HepG2 (cell line): ENCODE results near the gene DYSF. TPM values are rescaled to one million over a fixed set of nuclear protein-coding genes. Genes with fewer than 3 reads are reported as not detected.

Experiments
- ATAD3A ChIP-seq: sonication (generic); formaldehyde crosslinking; IDR thresholded peaks from 2 replicates; pipeline ENCODE4 v1.4.0; 2020; ENCODE audit warnings: missing genetic modification reagents
- ATF1 ChIP-seq: IDR thresholded peaks from 2 replicates; pipeline ENCODE4 v1.6.1; 2016; ENCODE audit warnings: mild to moderate bottlenecking, control low read depth
- CREM ChIP-seq, 2 experiments: sonication (generic) in 1 of 2; formaldehyde crosslinking in 1 of 2; IDR thresholded peaks; 2 replicates each; pipeline versions ENCODE4 v1.4.0 to v1.6.1; 2016 to 2020; ENCODE audit warnings: antibody characterized with exemption in 1 of 2, mild to moderate bottlenecking in 1 of 2, missing genetic modification reagents in 1 of 2
- DPF2 ChIP-seq: sonication (generic); formaldehyde crosslinking; IDR thresholded peaks from 2 replicates; pipeline ENCODE4 v1.4.0; 2020; ENCODE audit warnings: mild to moderate bottlenecking, low read depth, missing genetic modification reagents, borderline replicate concordance
- EHMT2 ChIP-seq: fragments of 200-600 bp; sonication (generic); IDR thresholded peaks from 2 replicates; pipeline ENCODE4 v1.7.0; 2017; ENCODE audit warnings: antibody characterized with exemption, low read depth, low read length, borderline replicate concordance
- ETS1 ChIP-seq: sonication (generic); formaldehyde crosslinking; IDR thresholded peaks from 2 replicates; pipeline ENCODE4 v1.4.0; 2020; ENCODE audit warnings: missing genetic modification reagents
- FOXJ3 ChIP-seq: sonication (generic); formaldehyde crosslinking; IDR thresholded peaks from 2 replicates; pipeline ENCODE4 v1.4.0; 2020; ENCODE audit warnings: missing genetic modification reagents, mild to moderate bottlenecking, borderline replicate concordance
- GTF3A ChIP-seq: sonication (generic); formaldehyde crosslinking; conservative IDR thresholded peaks from 2 replicates; pipeline ENCODE4 v1.4.0; 2020; ENCODE audit warnings: mild to moderate bottlenecking, missing genetic modification reagents
- KLF13 ChIP-seq: sonication (generic); formaldehyde crosslinking; IDR thresholded peaks from 2 replicates; pipeline ENCODE4 v1.4.0; 2020; ENCODE audit warnings: mild to moderate bottlenecking, missing genetic modification reagents
- MBNL3 ChIP-seq: fragments of 250-450 bp; sonication (Bioruptor Pico); conservative IDR thresholded peaks from 2 replicates; pipeline ENCODE4 v1.8.0; 2022; ENCODE audit warnings: mild to moderate bottlenecking, inconsistent platforms
- RXRB ChIP-seq: IDR thresholded peaks from 2 replicates; pipeline ENCODE4 v1.6.1; 2016; ENCODE audit warnings: borderline replicate concordance, missing genetic modification reagents, missing compliant biosample characterization
- SRY ChIP-seq: sonication (generic); formaldehyde crosslinking; IDR thresholded peaks from 2 replicates; pipeline ENCODE4 v1.8.0; 2022; ENCODE audit warnings: mild to moderate bottlenecking, missing genetic modification reagents
- THAP8 ChIP-seq: sonication (generic); formaldehyde crosslinking; IDR thresholded peaks from 2 replicates; pipeline ENCODE4 v1.5.1; 2020; ENCODE audit warnings: missing genetic modification reagents, mild to moderate bottlenecking, borderline replicate concordance
- ZHX1 ChIP-seq: sonication (generic); formaldehyde crosslinking; IDR thresholded peaks from 2 replicates; pipeline ENCODE4 v1.8.1; 2022; ENCODE audit warnings: low read depth, mild to moderate bottlenecking, missing genetic modification reagents
- ZNF253 ChIP-seq: sonication (generic); formaldehyde crosslinking; IDR thresholded peaks from 2 replicates; pipeline ENCODE4 v1.8.0; 2022; ENCODE audit warnings: mild to moderate bottlenecking, missing genetic modification reagents, borderline replicate concordance
- ZNF280D ChIP-seq: sonication (generic); formaldehyde crosslinking; IDR thresholded peaks from 2 replicates; pipeline ENCODE4 v1.5.1; 2020; ENCODE audit warnings: mild to moderate bottlenecking, missing genetic modification reagents
- ZNF34 ChIP-seq: sonication (generic); formaldehyde crosslinking; IDR thresholded peaks from 2 replicates; pipeline ENCODE4 v1.4.0; 2020; ENCODE audit warnings: mild to moderate bottlenecking, missing genetic modification reagents, borderline replicate concordance
- ZNF362 ChIP-seq: sonication (generic); formaldehyde crosslinking; IDR thresholded peaks from 2 replicates; pipeline ENCODE4 v1.4.0; 2020; ENCODE audit warnings: missing genetic modification reagents, mild to moderate bottlenecking, borderline replicate concordance
- polyA plus RNA-seq, 8 experiments: library from polyadenylated mRNA; depleted of rRNA in 3 of 8; stranded (reverse) in 7 of 8; unstranded in 1 of 8; fragments of >200 nt; fragmentation: Illumina TruSeq in 4 of 8; extraction: Trizol in 4 of 8; gene quantifications; 2 replicates each; pipeline versions ENCODE4 v1.2.1 to v1.2.3, GENCODE V29; 2011 to 2016; ENCODE audit warnings: low read depth in 4 of 8, missing spikeins in 1 of 8, mixed read lengths in 1 of 8; ENCODE audit not compliant: insufficient read depth in 1 of 8
- total RNA-seq, 5 experiments: library from RNA; depleted of rRNA; stranded (reverse); fragments of >200 nt; fragmentation: Illumina TruSeq; extraction: Trizol; gene quantifications; 2 replicates each; pipeline ENCODE4 v1.2.3, GENCODE V29; 2016; ENCODE audit warnings: low read depth in 1 of 5

Gene DYSF
- total and polyA plus RNA-seq, 2 of the 13 experiments (the other 11 are each of a cell fraction or from before 2014, with no cell fraction given): 0.15 to 2.4 TPM

- TF ChIP-seq ZNF280D (no peak), EHMT2 (no peak), CREM (IDR thresholded peaks at IDR 0.05) (peak; percentile 38; the same call in 1 of the 2 replicates), CREM (CRISPR knock-in tag; IDR thresholded peaks at IDR 0.05) (no peak), THAP8 (CRISPR knock-in tag) (no peak), FOXJ3 (CRISPR knock-in tag) (no peak), SRY (CRISPR knock-in tag) (no peak), ZNF253 (no peak), ZNF362 (CRISPR knock-in tag) (no peak), MBNL3 (CRISPR knock-in tag) (no peak), ATF1 (CRISPR knock-in tag) (no peak), DPF2 (CRISPR knock-in tag) (no peak), GTF3A (CRISPR knock-in tag) (no peak), ZNF34 (CRISPR knock-in tag) (no peak), ZHX1 (CRISPR knock-in tag) (no peak), RXRB (CRISPR knock-in tag) (peak; percentile 76; the same call in 1 of the 2 replicates), ATAD3A (CRISPR knock-in tag) (no peak), ETS1 (CRISPR knock-in tag) (no peak), KLF13 (no peak)
Measured at GRCh38 chr2:71716697-71717624, 263.6 kb downstream of the DYSF start (continued).
